GM19395 (cell line): ENCODE measurements around the gene NUDT15.
"Not testable (repeated sequence)": the region's sequence is repeated elsewhere in the genome, so short reads cannot be mapped to it uniquely, and the experiment has no call there.

ENCODE experiments used
- ATAC-seq: cut with Tn5 transposase; IDR thresholded peaks from one replicate; pipeline ENCODE4 v1.9.1; 2021; ENCODE audit warnings: mild to moderate bottlenecking, moderate library complexity; ENCODE audit not compliant: unreplicated experiment

Gene NUDT15

GRCh38 chr13:48040896-48041295, 3.4 kb downstream of the NUDT15 start:
- ATAC-seq, result no peak

DNA sequence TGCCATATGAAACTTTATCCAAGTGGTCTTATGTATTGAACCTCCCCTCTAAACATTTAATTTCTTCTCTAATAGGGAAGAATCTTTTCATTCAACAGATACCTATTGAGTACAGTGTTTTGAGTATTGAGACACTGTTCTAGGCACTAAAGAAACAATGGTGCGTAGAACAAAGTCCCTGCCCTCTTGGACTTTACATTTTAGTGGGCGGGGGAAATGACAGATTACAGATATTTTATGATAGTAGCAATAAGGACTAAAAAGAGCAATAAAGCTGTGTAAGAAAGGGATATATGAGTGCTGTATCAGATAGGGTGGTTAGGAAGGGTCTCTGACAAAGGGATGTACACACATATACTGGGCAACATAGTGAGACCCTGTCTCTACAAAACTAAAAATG, 5.4 kb downstream of the NUDT15 start:
- no peak for ATAC-seq

DNA sequence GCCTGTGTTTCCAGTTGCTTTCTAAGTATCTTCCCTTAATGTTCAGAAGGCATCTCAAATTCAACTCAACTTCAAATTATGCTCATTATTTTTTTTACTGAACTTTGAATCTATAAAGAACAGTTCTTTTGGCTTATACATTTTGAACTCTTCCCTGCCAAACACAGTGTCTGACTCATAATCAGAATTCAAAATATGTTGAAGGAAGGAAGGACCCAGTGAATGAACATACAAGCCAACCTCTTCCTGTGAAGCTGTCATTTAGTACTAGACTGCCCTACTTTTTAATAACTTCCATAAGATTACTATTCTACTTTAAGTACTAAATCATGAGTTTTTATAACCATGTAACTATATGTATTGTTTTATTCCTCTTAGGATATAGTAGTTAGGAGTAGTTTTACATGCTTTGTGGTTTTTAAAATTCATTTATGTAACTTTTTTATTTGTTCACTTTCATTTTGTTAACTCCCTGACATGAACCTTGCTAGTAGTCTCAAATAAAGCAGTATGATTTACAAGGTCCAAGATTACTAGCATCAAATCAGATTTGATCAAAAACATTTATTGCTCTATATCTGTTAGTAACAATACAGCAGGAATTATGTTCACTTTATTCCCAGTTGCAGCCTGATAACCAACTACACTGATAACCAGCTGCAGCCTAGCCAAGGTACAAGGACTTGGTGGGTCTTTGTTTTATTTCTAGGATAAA, 6.4 kb downstream of the NUDT15 start:
- no peak for ATAC-seq

- no peak for ATAC-seq
Observed at GRCh38 chr13:48050550-48050949, 13.0 kb downstream of the NUDT15 start.

DNA sequence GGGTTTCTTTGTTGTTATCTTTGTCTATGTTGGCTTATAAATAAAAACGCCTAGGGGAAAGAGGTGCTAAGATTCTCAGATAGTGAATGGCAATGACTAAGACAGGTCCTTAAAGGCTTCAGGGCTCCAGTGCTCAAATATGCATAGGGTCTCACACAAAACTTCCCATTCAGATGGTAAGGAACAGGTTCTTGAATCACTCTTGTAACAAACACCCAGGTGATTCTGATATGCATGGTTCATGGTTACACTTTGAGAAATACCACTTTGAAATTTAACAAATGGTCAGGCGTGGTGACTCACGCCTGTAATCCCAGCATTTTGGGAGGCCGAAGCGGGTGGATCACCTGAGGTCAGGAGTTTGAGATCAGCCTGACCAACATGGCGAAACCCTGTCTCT, 17.1 kb downstream of the NUDT15 start:
- ATAC-seq, result no peak

DNA sequence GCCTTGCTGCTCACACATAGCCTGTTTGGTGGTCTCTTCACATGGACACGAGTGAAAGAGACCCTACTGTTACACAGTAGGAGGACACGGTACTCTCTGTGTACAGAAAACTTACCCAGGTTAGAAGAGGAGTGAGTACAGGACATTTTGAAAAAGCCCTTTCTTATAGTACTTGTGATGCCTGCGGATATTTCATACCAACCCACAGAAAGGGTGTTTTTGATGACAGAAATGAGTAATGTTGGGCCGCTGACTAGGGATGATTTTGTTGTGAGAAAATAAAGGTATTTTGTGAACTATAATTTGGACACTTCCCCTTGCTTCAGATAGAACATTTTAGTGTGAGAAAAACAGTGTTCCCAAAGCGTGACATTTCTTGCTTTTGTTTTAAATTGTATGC, 18.2 kb downstream of the NUDT15 start:
- no peak for ATAC-seq

GRCh38 chr13:48058536-48058935, 21.0 kb downstream of the NUDT15 start:
- not testable (repeated sequence) for ATAC-seq

- ATAC-seq, result not testable (repeated sequence)
Observed at GRCh38 chr13:48059951-48060350, 22.4 kb downstream of the NUDT15 start.

GRCh38 chr13:48066310-48066989, 28.9 kb downstream of the NUDT15 start:
- no peak for ATAC-seq

DNA sequence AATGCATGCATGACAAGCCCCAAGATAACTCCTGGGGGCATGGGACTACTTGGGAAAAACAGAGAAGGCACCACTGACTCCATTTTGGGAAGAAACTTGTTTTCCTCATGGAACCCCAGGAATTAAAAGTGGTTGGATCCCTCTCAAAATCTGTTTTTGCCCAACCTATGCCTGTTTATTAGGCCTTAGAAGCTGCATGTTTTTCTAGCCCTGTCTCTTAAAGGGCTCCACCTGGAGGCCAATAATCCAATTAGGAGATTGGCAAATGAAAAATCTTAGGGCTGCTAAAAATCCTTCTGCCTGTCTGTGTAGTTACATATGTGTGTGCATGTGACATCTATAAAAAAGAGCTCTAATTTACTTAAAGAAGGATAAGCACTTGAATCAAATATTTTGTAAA, 30.5 kb downstream of the NUDT15 start:
- no peak for ATAC-seq

GRCh38 chr13:48068952-48069351, 31.4 kb downstream of the NUDT15 start:
- no peak for ATAC-seq

DNA sequence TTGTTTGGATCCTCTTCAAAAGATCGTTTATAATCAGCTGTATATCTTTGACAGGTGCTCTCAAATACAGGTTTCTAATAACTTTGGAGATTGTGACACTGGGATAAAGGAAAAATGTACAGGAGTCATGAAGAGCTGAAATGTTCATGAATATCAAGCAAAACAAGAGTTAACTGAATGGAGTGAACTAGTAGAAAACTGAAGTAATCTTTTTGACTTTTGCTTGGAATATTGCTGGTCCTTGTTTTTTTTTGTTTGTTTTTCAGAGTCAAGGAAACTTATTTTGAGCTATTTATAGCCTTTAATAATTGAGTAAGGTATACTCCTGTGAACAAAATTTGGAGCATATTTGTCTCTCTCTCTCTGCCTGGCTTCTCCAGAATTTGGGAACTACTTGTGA, 32.0 kb downstream of the NUDT15 start:
- ATAC-seq, result no peak

DNA sequence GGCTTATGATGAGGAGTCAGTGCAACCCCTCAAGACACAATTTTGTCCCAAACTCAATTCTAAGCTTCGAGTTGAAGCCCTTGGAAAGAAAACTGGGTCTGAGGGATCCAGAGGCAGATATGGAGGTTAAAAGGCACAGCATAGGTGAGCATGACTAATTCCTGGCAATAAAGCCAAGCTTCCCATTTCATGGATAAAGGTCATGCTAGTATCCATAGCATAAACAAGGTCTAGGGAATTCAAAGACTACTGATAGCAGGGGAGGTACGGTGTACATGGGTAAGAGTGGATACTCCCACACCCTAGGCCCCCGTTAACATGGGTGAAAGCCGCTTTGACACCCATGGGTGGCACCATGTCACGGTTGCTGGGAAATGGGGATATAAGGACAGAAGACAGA, 33.4 kb downstream of the NUDT15 start:
- ATAC-seq, result no peak

- no peak for ATAC-seq
Observed at GRCh38 chr13:48072304-48072703, 34.8 kb downstream of the NUDT15 start.

DNA sequence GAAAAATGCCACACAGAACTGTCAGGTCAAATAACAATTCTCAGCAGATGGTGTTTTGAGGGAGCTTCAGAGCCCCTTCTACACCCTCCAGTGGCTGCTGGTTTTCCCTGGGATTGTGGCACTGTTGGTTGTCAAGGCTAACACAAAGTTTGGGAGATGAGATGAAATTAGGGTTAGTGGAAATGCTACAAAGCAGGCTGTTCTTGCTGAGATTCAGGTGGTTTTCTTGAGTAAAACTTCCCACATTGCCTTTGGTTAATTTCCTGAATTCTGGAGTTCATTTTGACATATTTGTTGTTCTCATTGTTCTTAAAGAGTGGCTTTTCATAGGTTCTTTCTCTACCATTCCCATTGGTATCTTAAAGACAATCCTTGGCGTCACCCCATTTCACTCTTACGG, 35.3 kb downstream of the NUDT15 start:
- ATAC-seq, result no peak

GRCh38 chr13:48074006-48074405, 36.5 kb downstream of the NUDT15 start:
- no peak for ATAC-seq

DNA sequence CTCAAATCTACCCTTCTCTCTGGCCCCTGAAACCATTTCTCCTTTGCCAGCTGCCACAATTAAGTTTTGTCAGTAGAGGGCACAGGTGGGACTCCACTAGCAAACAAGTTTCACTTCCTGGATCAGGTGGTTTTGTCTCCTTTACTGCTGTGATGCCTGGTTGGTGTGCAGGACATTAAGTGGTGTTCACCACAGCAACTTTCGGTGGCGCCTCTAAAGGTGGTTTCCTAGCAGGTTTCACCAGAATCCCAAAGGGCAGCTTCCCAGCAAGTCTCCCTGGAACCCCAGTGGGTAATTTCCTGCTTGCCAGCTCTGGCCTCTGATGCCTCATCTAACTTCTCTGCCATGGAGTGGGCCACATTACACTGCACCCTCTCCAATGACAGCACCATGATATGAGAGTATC, 40.7 kb downstream of the NUDT15 start:
- peak; percentile 98 for ATAC-seq

- ATAC-seq, result no peak
Observed at GRCh38 chr13:48081739-48082138, 44.2 kb downstream of the NUDT15 start.

- no peak for ATAC-seq
Observed at GRCh38 chr13:48086272-48086671, 48.7 kb downstream of the NUDT15 start.

GRCh38 chr13:48093588-48093987, 56.1 kb downstream of the NUDT15 start:
- ATAC-seq, result no peak

- ATAC-seq, result peak; percentile 18
Observed at GRCh38 chr13:48094404-48094780, 56.9 kb downstream of the NUDT15 start.

GRCh38 chr13:48094781-48095502, 57.4 kb downstream of the NUDT15 start, which contains the start of gene MED4:
TSS of gene MED4 (minus strand) at chr13:48095104. CDS start at chr13:48095078, 26 bp downstream.
- peak; percentile 94 for ATAC-seq
